ENCODE data around the gene MGAT4C. TPM values are rescaled to one million over a fixed set of nuclear protein-coding genes. Genes with fewer than 3 reads are reported as not detected.

Gene MGAT4C
- total RNA-seq, 2 donors from 2014 or later, result 0.14 to 0.28 TPM

DNA sequence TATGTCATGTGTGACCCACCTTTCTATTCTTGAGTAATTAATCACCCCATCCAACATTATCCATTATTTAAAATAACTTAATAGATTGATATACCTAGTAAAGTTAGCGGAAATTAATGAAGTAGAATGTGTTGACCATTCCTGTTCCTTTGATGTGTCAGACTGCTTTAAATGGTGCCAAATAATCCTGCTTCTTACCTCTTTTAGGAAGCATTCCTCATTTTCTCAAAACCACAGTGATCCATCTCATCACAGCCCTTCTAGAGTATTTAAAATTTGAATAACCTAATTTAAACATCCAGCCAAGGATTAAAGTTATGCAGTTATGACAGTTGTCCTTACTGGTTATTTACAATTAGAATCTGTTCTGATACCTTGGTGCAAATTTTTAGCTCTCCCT lies 6.9 kb downstream of the MGAT4C start:
- TF ChIP-seq, protein P1, sequence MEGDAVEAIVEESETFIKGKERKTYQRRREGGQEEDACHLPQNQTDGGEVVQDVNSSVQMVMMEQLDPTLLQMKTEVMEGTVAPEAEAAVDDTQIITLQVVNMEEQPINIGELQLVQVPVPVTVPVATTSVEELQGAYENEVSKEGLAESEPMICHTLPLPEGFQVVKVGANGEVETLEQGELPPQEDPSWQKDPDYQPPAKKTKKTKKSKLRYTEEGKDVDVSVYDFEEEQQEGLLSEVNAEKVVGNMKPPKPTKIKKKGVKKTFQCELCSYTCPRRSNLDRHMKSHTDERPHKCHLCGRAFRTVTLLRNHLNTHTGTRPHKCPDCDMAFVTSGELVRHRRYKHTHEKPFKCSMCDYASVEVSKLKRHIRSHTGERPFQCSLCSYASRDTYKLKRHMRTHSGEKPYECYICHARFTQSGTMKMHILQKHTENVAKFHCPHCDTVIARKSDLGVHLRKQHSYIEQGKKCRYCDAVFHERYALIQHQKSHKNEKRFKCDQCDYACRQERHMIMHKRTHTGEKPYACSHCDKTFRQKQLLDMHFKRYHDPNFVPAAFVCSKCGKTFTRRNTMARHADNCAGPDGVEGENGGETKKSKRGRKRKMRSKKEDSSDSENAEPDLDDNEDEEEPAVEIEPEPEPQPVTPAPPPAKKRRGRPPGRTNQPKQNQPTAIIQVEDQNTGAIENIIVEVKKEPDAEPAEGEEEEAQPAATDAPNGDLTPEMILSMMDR (IDR thresholded peaks at IDR 0.05), result no peak
- Histone ChIP-seq H3K27me3 (replicated peaks; ENCODE audit: insufficient read depth) (no peaks in the 10 kb centered on the region), H3K4me1 (ENCODE audit: control insufficient read depth in 1 of 2, low read depth in 2 of 2) (no peaks in the 10 kb centered on the region), H3K9me3 (no peaks in the 10 kb centered on the region), H3K36me3 (no peaks in the 10 kb centered on the region), H3K4me3 (no peak overlapping the region), H3K27ac (no peak overlapping the region)
- DNase-seq (ENCODE audit: low spot score), result no peak
- no peak for ATAC-seq (ENCODE audit: insufficient number of reproducible peaks, low FRiP score, low read depth)

DNA sequence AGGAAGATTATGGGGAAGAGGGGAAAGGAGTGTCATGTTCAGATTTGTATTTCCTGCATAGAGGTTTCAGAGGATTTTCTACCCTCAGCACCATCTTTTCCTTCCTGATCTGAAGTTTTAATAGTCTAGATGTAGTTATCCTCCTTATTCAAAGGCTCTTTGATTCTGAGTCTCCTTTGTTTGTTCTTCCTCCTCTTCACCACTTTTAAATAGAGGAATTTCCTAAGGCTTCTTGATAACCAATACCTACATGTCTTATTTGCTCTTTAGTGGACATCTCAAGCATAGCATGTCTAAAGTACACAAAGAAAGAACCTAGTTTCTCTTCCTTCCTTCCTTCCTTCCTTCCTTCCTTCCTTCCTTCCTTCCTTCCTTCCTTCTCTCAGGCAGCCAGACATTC lies 8.3 kb downstream of the MGAT4C start:
- TF ChIP-seq, protein P1 (IDR thresholded peaks at IDR 0.05), result no peak
- Histone ChIP-seq H3K9me3 (no peaks in the 10 kb centered on the region), H3K36me3 (no peaks in the 10 kb centered on the region), H3K4me1 (ENCODE audit: control insufficient read depth in 1 of 2, low read depth in 2 of 2) (no peaks in the 10 kb centered on the region), H3K4me3 (no peak overlapping the region), H3K27me3 (replicated peaks; ENCODE audit: insufficient read depth) (no peaks in the 10 kb centered on the region), H3K27ac (no peak overlapping the region)
- no peak for ATAC-seq (ENCODE audit: insufficient number of reproducible peaks, low FRiP score, low read depth)
- DNase-seq (ENCODE audit: low spot score), result no peak

DNA sequence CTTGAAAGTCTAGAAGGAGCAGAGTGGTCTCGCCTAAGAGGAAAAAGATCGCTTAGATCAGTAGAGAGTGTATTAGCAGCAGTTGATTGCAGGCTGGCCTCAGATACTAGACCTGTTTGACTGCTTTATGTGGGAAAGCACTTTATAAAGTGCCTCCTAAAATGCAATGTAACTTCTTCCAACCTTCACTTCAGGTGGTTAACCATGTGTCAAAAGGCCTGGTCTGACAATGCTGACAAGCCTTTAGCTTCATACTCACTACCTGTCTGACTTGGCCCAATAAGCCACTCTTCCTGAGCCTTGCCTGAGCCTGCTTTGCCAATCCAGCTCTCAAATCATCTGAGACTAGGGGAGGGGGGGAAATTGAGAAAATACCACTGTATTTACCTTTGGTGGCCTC lies 14.6 kb downstream of the MGAT4C start:
- no peaks in the 10 kb centered on the region for H3K27me3 ChIP-seq (replicated peaks; ENCODE audit: insufficient read depth)
- H3K9me3 ChIP-seq, result no peaks in the 10 kb centered on the region
- H3K36me3 ChIP-seq, result no peaks in the 10 kb centered on the region
- ATAC-seq (ENCODE audit: insufficient number of reproducible peaks, low FRiP score, low read depth) (no peak), DNase-seq (ENCODE audit: low spot score) (no peak)
- H3K4me3 ChIP-seq, result no peak overlapping the region
- TF ChIP-seq, protein P1 (IDR thresholded peaks at IDR 0.05), result no peak
- H3K27ac ChIP-seq, result no peak overlapping the region
- H3K4me1 ChIP-seq (ENCODE audit: control insufficient read depth in 1 of 2, low read depth in 2 of 2), result no peaks in the 10 kb centered on the region

DNA sequence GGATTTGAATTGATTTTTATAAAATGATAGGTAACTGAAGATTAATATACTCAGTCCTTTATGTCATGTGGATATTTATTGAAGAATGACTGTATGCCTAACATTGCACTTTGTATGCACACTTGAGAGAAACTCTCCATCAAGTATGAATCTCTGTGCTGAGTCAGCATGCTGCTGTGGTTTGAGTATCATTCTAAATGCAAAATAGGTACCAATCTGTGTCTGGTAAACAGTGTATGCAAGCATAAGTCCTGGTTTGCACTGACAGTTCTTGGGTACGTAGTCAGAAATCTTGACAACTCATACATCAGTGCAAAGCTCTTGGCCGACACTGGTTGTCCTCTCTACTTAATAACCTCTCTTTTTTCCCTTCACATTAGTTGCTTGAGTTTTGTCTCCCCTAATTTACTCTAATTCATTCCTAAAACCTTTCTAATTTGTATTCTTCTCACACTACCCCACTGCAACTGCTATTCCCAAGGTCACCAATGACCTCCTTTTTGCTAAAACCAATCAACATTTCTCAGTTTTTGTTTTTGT lies 21.8 kb downstream of the MGAT4C start:
- no peak for ATAC-seq (ENCODE audit: insufficient number of reproducible peaks, low FRiP score, low read depth)
- no peak overlapping the region for H3K27ac ChIP-seq
- peaks cover 7 to 10% of the 10 kb centered on the region in 2 donors for H3K4me1 ChIP-seq (ENCODE audit: control insufficient read depth in 1 of 2, low read depth in 2 of 2)
- H3K27me3 ChIP-seq (replicated peaks; ENCODE audit: insufficient read depth), result no peaks in the 10 kb centered on the region
- H3K4me3 ChIP-seq, result no peak overlapping the region
- H3K36me3 ChIP-seq, result no peaks in the 10 kb centered on the region
- no peaks in the 10 kb centered on the region for H3K9me3 ChIP-seq
- TF ChIP-seq, protein P1 (IDR thresholded peaks at IDR 0.05), result no peak
- no peak for DNase-seq (ENCODE audit: low spot score)

DNA sequence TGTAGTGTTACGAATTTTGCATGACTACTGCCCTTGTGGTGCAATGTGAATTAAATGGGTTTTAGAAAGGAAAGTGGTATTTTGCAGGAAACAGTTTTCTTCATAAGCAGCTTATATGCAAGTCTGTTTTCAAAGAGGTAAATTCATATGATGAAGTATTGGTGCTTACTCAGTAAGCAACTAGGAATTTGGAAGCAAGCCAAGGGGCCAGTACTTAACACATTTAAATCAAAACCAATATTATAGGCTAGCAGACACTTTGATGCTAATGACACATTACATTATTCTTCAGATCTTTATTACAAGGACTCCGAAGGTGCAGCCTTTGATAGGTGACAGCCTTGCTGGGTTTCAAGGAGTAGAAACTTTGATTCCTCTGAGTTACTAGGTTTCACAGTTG lies 23.1 kb downstream of the MGAT4C start:
- TF ChIP-seq, protein P1 (IDR thresholded peaks at IDR 0.05), result no peak
- ATAC-seq (ENCODE audit: insufficient number of reproducible peaks, low FRiP score, low read depth) (no peak), DNase-seq (ENCODE audit: low spot score) (no peak)
- H3K9me3 ChIP-seq, result no peaks in the 10 kb centered on the region
- no peaks in the 10 kb centered on the region for H3K27me3 ChIP-seq (replicated peaks; ENCODE audit: insufficient read depth)
- H3K4me1 ChIP-seq (ENCODE audit: control insufficient read depth in 1 of 2, low read depth in 2 of 2), result peaks cover 7 to 10% of the 10 kb centered on the region in 2 donors
- no peaks in the 10 kb centered on the region for H3K36me3 ChIP-seq
- no peak overlapping the region for H3K4me3 ChIP-seq
- no peak overlapping the region for H3K27ac ChIP-seq
